MM.1S (cell line): Measurements from ENCODE around the gene CDCP2.
"Not testable (repeated sequence)": the region's sequence is repeated elsewhere in the genome, so short reads cannot be mapped to it uniquely, and the experiment has no call there.

Source experiments
- DNase-seq: peaks from one replicate; pipeline ENCODE4 v3.0.0-alpha.2; 2015
- H2AFZ ChIP-seq: fragments of 300-600 bp; sonication (generic); 2 replicates; pipeline ENCODE4 v1.6.0; 2016; ENCODE audit warnings: antibody characterized with exemption, low read length
- H3F3A ChIP-seq: fragments of 300-600 bp; sonication (generic); 2 replicates; pipeline ENCODE4 v1.6.1; 2016; ENCODE audit warnings: mild to moderate bottlenecking, antibody characterized with exemption, low read length, moderate library complexity, mixed read lengths; ENCODE audit not compliant: insufficient read depth
- H3K27ac ChIP-seq: fragments of 300-600 bp; sonication (generic); 2 replicates; pipeline ENCODE4 v1.5.1; 2016; ENCODE audit warnings: mild to moderate bottlenecking, low read length
- H3K27me3 ChIP-seq: fragments of 300-600 bp; sonication (generic); replicated peaks from 2 replicates; pipeline ENCODE4 v1.6.0; 2016; ENCODE audit warnings: low read length; ENCODE audit not compliant: insufficient read depth
- H3K36me3 ChIP-seq: fragments of 300-600 bp; sonication (generic); replicated peaks from 2 replicates; pipeline ENCODE4 v1.6.1; 2016; ENCODE audit warnings: mild to moderate bottlenecking, low read length, mixed read lengths; ENCODE audit not compliant: insufficient read depth
- H3K4me1 ChIP-seq: fragments of 300-600 bp; sonication (generic); 2 replicates; pipeline ENCODE4 v1.6.1; 2016; ENCODE audit warnings: low read length, mixed read lengths
- H3K4me2 ChIP-seq: fragments of 300-600 bp; sonication (generic); 2 replicates; pipeline ENCODE4 v1.6.0; 2016; ENCODE audit warnings: low read depth, low read length
- H3K4me3 ChIP-seq: fragments of 300-600 bp; sonication (generic); 2 replicates; pipeline ENCODE4 v1.5.1; 2016; ENCODE audit warnings: low read length, mixed read lengths
- H3K79me2 ChIP-seq: fragments of 300-600 bp; sonication (generic); 2 replicates; pipeline ENCODE4 v1.6.1; 2016; ENCODE audit warnings: mixed run types, low read length, mixed read lengths
- H3K9ac ChIP-seq: fragments of 300-600 bp; sonication (generic); 2 replicates; pipeline ENCODE4 v1.6.1; 2016; ENCODE audit warnings: low read length, mixed read lengths
- H3K9me2 ChIP-seq: fragments of 300-600 bp; sonication (generic); replicated peaks from 2 replicates; pipeline ENCODE4 v1.6.1; 2016; ENCODE audit warnings: mild to moderate bottlenecking, low read length, mixed read lengths; ENCODE audit not compliant: insufficient read depth
- H3K9me3 ChIP-seq: fragments of 300-600 bp; sonication (generic); replicated peaks from 2 replicates; pipeline ENCODE4 v1.6.1; 2016; ENCODE audit warnings: mild to moderate bottlenecking, low read length, mixed read lengths; ENCODE audit not compliant: insufficient read depth
- H4K20me1 ChIP-seq: fragments of 300-600 bp; sonication (generic); 2 replicates; pipeline ENCODE4 v1.6.1; 2016; ENCODE audit warnings: mild to moderate bottlenecking, low read length, moderate library complexity, mixed read lengths; ENCODE audit not compliant: insufficient read depth
- CTCF ChIP-seq: fragments of 300-600 bp; sonication (generic); IDR thresholded peaks from 2 replicates; pipeline ENCODE4 v1.5.1; 2016; ENCODE audit warnings: antibody characterized with exemption, low read length, mixed read lengths
- EZH2 ChIP-seq: fragments of 300-600 bp; sonication (generic); optimal IDR thresholded peaks from 2 replicates; pipeline ENCODE3; 2017; ENCODE audit warnings: low read depth, mild to moderate bottlenecking, antibody characterized with exemption, low read length, mixed read lengths
- EZH2phosphoT487 ChIP-seq: fragments of 300-600 bp; sonication (generic); IDR thresholded peaks from 2 replicates; pipeline ENCODE4 v1.6.1; 2018; ENCODE audit warnings: antibody characterized with exemption, low read length

Gene CDCP2

GRCh38 chr1:54095546-54096226 lies 57.1 kb downstream of the CDCP2 start:
- no peak overlapping the region for H3K4me2 ChIP-seq
- no peaks in the 10 kb centered on the region for H3K36me3 ChIP-seq
- DNase-seq: no peak
- H3K9ac ChIP-seq: no peak overlapping the region
- H3K9me2 ChIP-seq: no peaks in the 10 kb centered on the region
- no peak overlapping the region for H3K27ac ChIP-seq
- H3K4me3 ChIP-seq: no peak overlapping the region
- no peaks in the 10 kb centered on the region for H3F3A ChIP-seq
- no peaks in the 10 kb centered on the region for H4K20me1 ChIP-seq
- no peaks in the 10 kb centered on the region for H3K9me3 ChIP-seq
- no peak for TF ChIP-seq CTCF
- no peak overlapping the region for H2AFZ ChIP-seq
- no peaks in the 10 kb centered on the region for H3K27me3 ChIP-seq
- H3K4me1 ChIP-seq: no peaks in the 10 kb centered on the region
- H3K79me2 ChIP-seq: no peaks in the 10 kb centered on the region

DNA sequence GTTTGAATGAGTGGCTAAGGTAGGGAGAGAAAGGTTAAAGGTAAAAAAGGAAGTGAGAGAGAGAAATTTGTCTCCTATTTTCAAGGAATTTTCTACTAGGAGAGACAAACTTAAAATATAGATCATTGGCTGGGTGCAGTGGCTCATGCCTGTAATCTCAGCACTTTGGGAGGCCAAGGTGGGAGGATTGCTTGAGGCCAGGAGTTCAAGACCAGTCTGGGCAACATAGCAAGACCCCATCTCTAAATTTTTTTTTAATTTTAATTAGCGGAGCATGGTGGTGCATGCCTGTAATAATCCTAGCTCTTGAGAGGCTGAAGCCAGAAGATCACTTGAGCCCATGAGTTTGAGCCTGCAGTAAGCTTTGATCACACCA lies 58.1 kb downstream of the CDCP2 start:
- not testable (repeated sequence) for H3F3A ChIP-seq, H3K9me2 ChIP-seq

DNA sequence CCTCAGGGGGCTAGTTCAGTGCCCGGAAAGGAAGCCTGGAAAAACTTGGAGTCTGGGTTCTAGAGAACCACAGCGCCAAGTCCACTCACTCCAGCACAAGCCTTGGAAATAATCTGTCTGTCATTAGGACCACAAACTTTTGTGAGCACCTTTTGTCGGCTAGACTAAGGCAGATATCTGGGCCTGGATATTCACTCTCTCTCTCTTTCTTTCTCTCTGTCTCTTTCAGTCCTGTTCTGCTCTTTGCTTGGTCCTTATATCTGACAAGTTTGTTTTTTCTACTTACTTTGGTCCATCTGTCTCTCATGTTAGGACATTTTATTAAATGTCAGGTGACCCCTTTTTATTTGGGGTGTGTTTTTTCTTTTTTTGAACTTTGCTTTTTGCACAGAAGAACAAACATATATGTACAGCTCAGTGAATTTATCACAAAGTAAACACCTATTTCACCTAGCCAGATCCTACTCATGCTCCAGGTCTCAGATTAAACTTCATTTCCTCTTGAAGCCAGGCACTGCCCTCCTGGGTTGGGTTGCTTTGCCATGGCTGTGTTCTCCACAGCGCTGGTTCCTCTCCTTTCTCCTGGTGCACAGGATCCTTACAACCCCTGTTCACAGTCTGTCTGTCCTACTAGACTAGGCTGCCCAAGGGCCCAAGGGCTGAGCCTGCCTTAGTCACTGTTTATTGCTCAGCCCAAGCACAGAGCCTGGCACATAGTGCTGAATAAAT lies 58.6 kb downstream of the CDCP2 start:
- no peak overlapping the region for H3K4me3 ChIP-seq
- H3K4me2 ChIP-seq: no peak overlapping the region
- H3K9ac ChIP-seq: no peak overlapping the region
- H3K36me3 ChIP-seq: no peaks in the 10 kb centered on the region
- H3K27ac ChIP-seq: no peak overlapping the region
- no peaks in the 10 kb centered on the region for H3K9me2 ChIP-seq
- H3F3A ChIP-seq: no peaks in the 10 kb centered on the region
- no peaks in the 10 kb centered on the region for H4K20me1 ChIP-seq
- DNase-seq: no peak
- H3K4me1 ChIP-seq: no peaks in the 10 kb centered on the region
- no peaks in the 10 kb centered on the region for H3K27me3 ChIP-seq
- TF ChIP-seq EZH2: no peak
- no peak for TF ChIP-seq CTCF
- no peak for TF ChIP-seq EZH2phosphoT487
- H3K79me2 ChIP-seq: no peaks in the 10 kb centered on the region
- no peak overlapping the region for H2AFZ ChIP-seq
- no peaks in the 10 kb centered on the region for H3K9me3 ChIP-seq

More for the DNA sequence above, 58.1 kb downstream of the CDCP2 start:
- H2AFZ ChIP-seq, H3K9me3 ChIP-seq, DNase-seq, H4K20me1 ChIP-seq, H3K36me3 ChIP-seq, H3K9ac ChIP-seq, H3K4me2 ChIP-seq, H3K27ac ChIP-seq, H3K4me1 ChIP-seq, H3K27me3 ChIP-seq, H3K4me3 ChIP-seq, H3K79me2 ChIP-seq: not testable (repeated sequence)

DNA sequence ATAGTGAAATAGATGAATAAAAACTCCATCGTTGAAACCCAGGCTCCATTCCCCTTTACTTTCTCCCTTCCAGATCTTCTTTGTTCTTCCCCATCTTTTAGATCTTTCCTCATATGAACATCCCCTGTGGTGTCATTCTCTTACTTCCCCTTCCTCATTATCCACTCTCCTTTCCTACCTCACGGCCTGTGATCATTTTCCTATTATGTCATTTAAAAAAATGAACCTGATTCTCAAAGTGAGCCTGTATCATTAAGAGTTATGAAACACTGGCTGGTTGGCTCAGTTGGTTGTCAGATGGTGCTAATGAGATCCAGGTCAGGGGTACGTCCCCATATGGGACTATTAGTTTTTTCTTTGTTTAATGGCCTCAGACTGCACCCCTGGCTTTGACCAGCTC lies 61.1 kb downstream of the CDCP2 start:
- Histone ChIP-seq H3K36me3 (no peaks in the 10 kb centered on the region), H3F3A (no peaks in the 10 kb centered on the region)
- TF ChIP-seq CTCF (no peak), EZH2phosphoT487 (no peak), EZH2 (no peak)

More for the DNA sequence above, 61.1 kb downstream of the CDCP2 start:
- Histone ChIP-seq H3K9me2 (no peaks in the 10 kb centered on the region), H3K9ac (no peak overlapping the region), H3K27me3 (no peaks in the 10 kb centered on the region), H3K4me2 (no peak overlapping the region), H3K4me1 (no peaks in the 10 kb centered on the region), H4K20me1 (no peaks in the 10 kb centered on the region), H3K79me2 (no peaks in the 10 kb centered on the region), H2AFZ (no peak overlapping the region), H3K27ac (no peak overlapping the region), H3K4me3 (no peak overlapping the region), H3K9me3 (no peaks in the 10 kb centered on the region)
- DNase-seq: no peak
